ENCODE measurements around the gene PDE10A. TPM values are rescaled to one million over a fixed set of nuclear protein-coding genes. Genes with fewer than 3 reads are reported as not detected.

PDE10A gene
- total RNA-seq, 1 donor from 2014 or later, result 9.2 TPM

- no peak for DNase-seq
These were observed 15.4 kb upstream of the PDE10A start for GRCh38 chr6:165678429-165678828.

- DNase-seq, result no peak
These were observed 14.1 kb upstream of the PDE10A start for GRCh38 chr6:165677091-165677490.

- DNase-seq, result no peak
These were observed 13.5 kb upstream of the PDE10A start for GRCh38 chr6:165676435-165677068.

GRCh38 chr6:165675120-165675519 is 12.1 kb upstream of the PDE10A start:
- no peak for DNase-seq

- DNase-seq, result no peak
These were observed 11.4 kb upstream of the PDE10A start for GRCh38 chr6:165674155-165675029.

GRCh38 chr6:165671222-165671768 is 8.3 kb upstream of the PDE10A start:
- DNase-seq, result no peak

GRCh38 chr6:165668951-165669350 is 5.9 kb upstream of the PDE10A start:
- no peak for DNase-seq

- no peak for DNase-seq
These were observed 2.3 kb upstream of the PDE10A start for GRCh38 chr6:165665384-165665672.

- DNase-seq, result no peak
These were observed 1.7 kb upstream of the PDE10A start for GRCh38 chr6:165664559-165665383.

GRCh38 chr6:165663736-165664558 is 906 bp upstream of the PDE10A start:
- no peak for DNase-seq

- DNase-seq, result peak; percentile 33
These were observed 315 bp upstream of the PDE10A start for GRCh38 chr6:165663377-165663735.

- DNase-seq, result no peak
These were observed 846 bp downstream of the PDE10A start for GRCh38 chr6:165662041-165662748.

- DNase-seq, result no peak
These were observed 1.4 kb downstream of the PDE10A start for GRCh38 chr6:165661664-165662025.

- no peak for DNase-seq
These were observed 2.0 kb downstream of the PDE10A start for GRCh38 chr6:165660857-165661663.

- no peak for DNase-seq
These were observed 2.8 kb downstream of the PDE10A start for GRCh38 chr6:165659945-165660856.

- no peak for DNase-seq
These were observed 4.5 kb downstream of the PDE10A start for GRCh38 chr6:165658395-165659058.

GRCh38 chr6:165657325-165657680 is 5.7 kb downstream of the PDE10A start:
- no peak for DNase-seq

GRCh38 chr6:165656581-165657324 is 6.3 kb downstream of the PDE10A start:
- no peak for DNase-seq
